Mesodermal cell (in vitro differentiated cells): Measurements from ENCODE around the gene CREG1.

Source experiments
- H3K27ac ChIP-seq: 2 replicates; pipeline ENCODE4 v1.7.0; 2013; ENCODE audit warnings: mild to moderate bottlenecking, low read depth, low read length, moderate library complexity; ENCODE audit not compliant: severe bottlenecking
- H3K36me3 ChIP-seq: 2 replicates; pipeline ENCODE4 v1.7.1; 2013; ENCODE audit warnings: mild to moderate bottlenecking, low read length, moderate library complexity; ENCODE audit not compliant: control insufficient read depth, insufficient read depth
- H3K4me1 ChIP-seq: one replicate; pipeline ENCODE4 v1.7.1; 2013; ENCODE audit warnings: mild to moderate bottlenecking, low read length; ENCODE audit not compliant: insufficient read depth, control insufficient read depth, poor library complexity, severe bottlenecking
- H3K4me3 ChIP-seq: 2 replicates; pipeline ENCODE4 v1.7.0; 2013; ENCODE audit warnings: low read length, control low read depth, mild to moderate bottlenecking; ENCODE audit not compliant: insufficient read depth, poor library complexity, severe bottlenecking; ENCODE audit errors: extremely low read depth
- H3K9me3 ChIP-seq: 2 replicates; pipeline ENCODE4 v1.7.1; 2013; ENCODE audit warnings: mild to moderate bottlenecking, low read length, moderate library complexity; ENCODE audit not compliant: control insufficient read depth
- WGBS, 2 experiments: methylation state at CpG; one replicate each; pipeline ENCODE4 v1.1.5; 2013; ENCODE audit warnings: missing lambda C conversion rate in 2 of 2; ENCODE audit not compliant: insufficient coverage in 2 of 2; 5-methylcytosine and 5-hydroxymethylcytosine counted together

The CREG1 gene

GRCh38 chr1:167502719-167503462, 50.7 kb downstream of the CREG1 start:
- Histone ChIP-seq H3K9me3 (no peaks in the 10 kb centered on the region), H3K27ac (no peak overlapping the region), H3K4me1 (no peaks in the 10 kb centered on the region), H3K4me3 (no peak overlapping the region), H3K36me3 (no peaks in the 10 kb centered on the region)
- WGBS, 2 experiments, result 12 to 31% methylated on average over 3 to 4 of the region's 4 CpGs

GRCh38 chr1:167502192-167502551, 51.4 kb downstream of the CREG1 start:
- H3K36me3 ChIP-seq, result no peaks in the 10 kb centered on the region
- H3K4me1 ChIP-seq, result no peaks in the 10 kb centered on the region
- H3K27ac ChIP-seq, result no peak overlapping the region
- H3K4me3 ChIP-seq, result no peak overlapping the region
- H3K9me3 ChIP-seq, result no peaks in the 10 kb centered on the region
- 88% methylated on average over 1 to 4 of the region's 5 CpGs for WGBS, 2 experiments

GRCh38 chr1:167501515-167502191, 51.9 kb downstream of the CREG1 start:
- no peak overlapping the region for H3K4me3 ChIP-seq
- 61 to 75% methylated on average over 8 to 9 of the region's 10 CpGs for WGBS, 2 experiments
- H3K27ac ChIP-seq, result no peak overlapping the region
- no peaks in the 10 kb centered on the region for H3K36me3 ChIP-seq
- no peaks in the 10 kb centered on the region for H3K9me3 ChIP-seq
- H3K4me1 ChIP-seq, result no peaks in the 10 kb centered on the region

- no peaks in the 10 kb centered on the region for H3K36me3 ChIP-seq
- H3K9me3 ChIP-seq, result no peaks in the 10 kb centered on the region
- no peak overlapping the region for H3K27ac ChIP-seq
- H3K4me1 ChIP-seq, result no peaks in the 10 kb centered on the region
- no peak overlapping the region for H3K4me3 ChIP-seq
- WGBS, 2 experiments, result 70 to 100% methylated on average over 1 to 2 of the region's 4 CpGs
Observed at GRCh38 chr1:167500283-167500860, 53.2 kb downstream of the CREG1 start.

GRCh38 chr1:167499664-167500101, 53.9 kb downstream of the CREG1 start:
- H3K36me3 ChIP-seq, result no peaks in the 10 kb centered on the region
- no peaks in the 10 kb centered on the region for H3K9me3 ChIP-seq
- no peak overlapping the region for H3K27ac ChIP-seq
- H3K4me1 ChIP-seq, result no peaks in the 10 kb centered on the region
- WGBS, 2 experiments, result 75% methylated on average over 1 of the region's 3 CpGs; no CpG with 5 or more reads in 1 of the 2 experiments
- no peak overlapping the region for H3K4me3 ChIP-seq

GRCh38 chr1:167499106-167499505, 54.5 kb downstream of the CREG1 start:
- no peak overlapping the region for H3K27ac ChIP-seq
- no peaks in the 10 kb centered on the region for H3K9me3 ChIP-seq
- 82 to 90% methylated on average over 2 to 3 of the region's 4 CpGs for WGBS, 2 experiments
- H3K4me1 ChIP-seq, result no peaks in the 10 kb centered on the region
- H3K4me3 ChIP-seq, result no peak overlapping the region
- no peaks in the 10 kb centered on the region for H3K36me3 ChIP-seq

GRCh38 chr1:167496797-167497619, 56.6 kb downstream of the CREG1 start:
- Histone ChIP-seq H3K9me3 (no peaks in the 10 kb centered on the region), H3K4me1 (no peaks in the 10 kb centered on the region), H3K36me3 (no peaks in the 10 kb centered on the region), H3K27ac (no peak overlapping the region), H3K4me3 (no peak overlapping the region)
- 83 to 90% methylated on average over 6 to 7 of the region's 11 CpGs for WGBS, 2 experiments

- 100% methylated on average over 2 of the region's 2 CpGs for WGBS, 2 experiments
- H3K27ac ChIP-seq, result no peak overlapping the region
- no peaks in the 10 kb centered on the region for H3K9me3 ChIP-seq
- no peaks in the 10 kb centered on the region for H3K36me3 ChIP-seq
- H3K4me1 ChIP-seq, result peaks cover 12% of the 10 kb centered on the region
- no peak overlapping the region for H3K4me3 ChIP-seq
Observed at GRCh38 chr1:167493372-167493771, 60.2 kb downstream of the CREG1 start.

GRCh38 chr1:167492481-167492910, 61.1 kb downstream of the CREG1 start:
- WGBS, 2 experiments, result 50% methylated on average over 3 of the region's 5 CpGs; no CpG with 5 or more reads in 1 of the 2 experiments
- Histone ChIP-seq H3K36me3 (no peaks in the 10 kb centered on the region), H3K4me1 (peaks cover 12% of the 10 kb centered on the region), H3K27ac (no peak overlapping the region), H3K9me3 (no peaks in the 10 kb centered on the region), H3K4me3 (no peak overlapping the region)

- 69 to 76% methylated on average over 8 to 12 of the region's 12 CpGs for WGBS, 2 experiments
- Histone ChIP-seq H3K27ac (no peak overlapping the region), H3K4me1 (peaks cover 12% of the 10 kb centered on the region), H3K4me3 (no peak overlapping the region), H3K36me3 (no peaks in the 10 kb centered on the region), H3K9me3 (no peaks in the 10 kb centered on the region)
Observed at GRCh38 chr1:167491586-167492461, 61.7 kb downstream of the CREG1 start.
